ENCODE data around the gene NARF.

- TF ChIP-seq POLR2AphosphoS5 (IDR thresholded peaks at IDR 0.05; ENCODE audit: low read depth, low read length) (no peak), POLR2A (IDR thresholded peaks at IDR 0.05; ENCODE audit: low read depth, low read length) (no peak), SPI1 (IDR thresholded peaks at IDR 0.05; ENCODE audit: low read depth, low read length) (no peak)
These were observed 70.1 kb downstream of the NARF start for GRCh38 chr17:82528484-82529265.

Measured in GM12891 (cell line).